GM21367 (cell line): ENCODE data around the gene NBDY.
A peak's percentile ranks its signal among the peaks of the same experiment; 100 is the strongest.
"Not testable (repeated sequence)": the region's sequence is repeated elsewhere in the genome, so short reads cannot be mapped to it uniquely, and the experiment has no call there.

Source experiments
- ATAC-seq: cut with Tn5 transposase; IDR thresholded peaks from one replicate; pipeline ENCODE4 v1.9.1; 2021; ENCODE audit not compliant: unreplicated experiment

The NBDY gene

DNA sequence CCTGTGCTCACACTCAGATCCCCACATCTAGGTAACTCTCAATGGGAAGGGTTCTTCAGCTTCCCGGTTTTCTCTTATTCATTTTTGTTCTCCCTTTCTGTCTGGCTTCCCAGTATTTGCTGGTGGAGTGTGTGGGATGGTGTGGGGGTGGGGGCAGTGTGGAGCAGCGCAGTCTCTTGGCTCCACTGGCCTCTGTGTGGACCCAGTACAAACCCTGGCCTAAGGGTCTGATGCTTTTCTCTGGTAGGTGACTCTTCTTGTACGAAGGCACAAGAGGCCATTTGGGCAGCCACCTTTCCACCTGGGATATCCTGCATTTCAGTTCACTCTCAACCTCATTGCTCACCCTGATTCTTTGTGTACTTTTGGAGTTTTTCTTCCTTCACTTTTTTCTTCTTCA lies 71.3 kb downstream of the NBDY start:
- ATAC-seq: no peak

DNA sequence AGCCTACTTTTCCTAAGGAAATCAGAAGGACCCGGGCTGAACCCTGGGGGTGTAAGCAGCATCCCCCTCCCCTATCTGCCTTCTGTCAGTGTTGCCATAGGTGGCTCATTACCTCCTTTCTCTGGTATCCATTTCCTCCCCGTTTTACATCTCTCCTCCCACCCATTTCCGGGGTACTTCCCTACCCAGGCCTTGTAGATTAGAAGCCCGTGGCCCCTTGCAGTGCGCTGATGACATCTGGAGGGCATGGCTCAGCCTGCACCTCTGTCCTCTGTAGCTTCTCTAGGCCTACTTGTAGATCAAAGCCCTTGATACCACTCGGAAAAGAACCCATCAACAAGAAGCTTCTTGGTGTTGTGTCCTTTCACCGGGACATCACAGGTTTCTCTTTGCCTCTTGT lies 71.8 kb downstream of the NBDY start:
- peak; percentile 84 for ATAC-seq

DNA sequence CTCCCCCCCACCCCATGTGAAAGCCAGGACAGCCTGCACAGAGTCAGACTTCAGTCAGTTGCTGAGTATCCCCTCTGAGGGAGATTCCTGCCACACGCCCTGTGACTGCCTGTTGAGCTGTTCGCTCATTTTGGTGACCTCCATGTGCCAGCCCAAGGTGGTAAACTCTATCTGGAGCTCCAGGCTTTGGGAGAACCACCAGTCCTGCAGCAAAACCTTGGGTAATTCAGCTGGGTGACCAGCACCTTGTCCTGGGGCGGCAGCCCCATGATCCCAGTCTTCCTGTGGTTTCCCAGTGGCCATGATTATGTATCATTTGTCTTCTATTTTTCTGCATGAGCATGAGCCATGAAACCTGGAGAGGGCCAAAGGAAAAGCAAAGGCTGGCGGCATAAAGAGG lies 73.4 kb downstream of the NBDY start:
- no peak for ATAC-seq

DNA sequence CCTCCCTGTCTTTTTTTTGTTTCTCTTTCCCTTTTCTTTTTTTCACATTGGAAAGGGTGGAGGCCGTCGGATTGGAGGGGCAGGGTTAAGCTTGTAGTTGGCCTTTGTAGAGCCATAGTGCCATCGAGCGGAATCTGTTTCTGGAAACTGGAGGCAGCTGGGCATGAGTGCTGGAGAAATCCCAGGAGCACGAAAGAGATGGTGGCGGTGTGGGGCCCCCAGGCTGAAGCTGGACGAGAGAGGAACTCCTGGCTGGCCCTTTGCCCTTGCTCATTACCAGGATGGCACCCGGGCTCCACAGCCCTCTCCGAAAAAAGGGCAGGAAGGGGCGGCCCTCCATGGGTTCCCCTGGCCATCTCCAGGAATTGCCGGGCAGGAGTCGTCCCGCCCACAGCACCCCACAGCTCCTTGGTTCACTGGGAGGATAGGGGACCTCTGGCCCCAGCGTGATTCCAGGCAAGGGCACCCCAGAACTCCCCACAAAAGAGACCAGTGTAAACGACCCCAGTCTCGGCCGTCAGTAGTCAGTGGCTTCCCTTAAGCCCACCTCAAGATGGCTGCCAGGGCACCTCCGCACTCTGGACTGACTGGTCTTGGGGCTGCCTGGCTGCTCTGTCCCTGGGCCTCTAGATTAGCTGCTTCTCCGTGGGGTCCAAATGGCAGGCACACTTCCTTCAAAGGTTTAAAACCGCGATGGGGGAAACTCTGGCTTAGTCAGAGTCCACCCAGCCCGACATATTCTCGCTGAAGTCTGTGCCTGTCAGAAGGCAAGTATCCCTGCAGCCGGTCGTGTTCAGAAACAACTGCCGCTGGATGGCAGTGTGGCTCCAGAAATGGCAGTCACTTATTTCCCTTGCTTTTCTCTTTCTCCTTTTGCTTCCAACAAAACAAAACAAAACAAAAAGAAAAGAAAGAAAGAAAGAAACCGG lies 74.1 kb downstream of the NBDY start:
- no peak for ATAC-seq

DNA sequence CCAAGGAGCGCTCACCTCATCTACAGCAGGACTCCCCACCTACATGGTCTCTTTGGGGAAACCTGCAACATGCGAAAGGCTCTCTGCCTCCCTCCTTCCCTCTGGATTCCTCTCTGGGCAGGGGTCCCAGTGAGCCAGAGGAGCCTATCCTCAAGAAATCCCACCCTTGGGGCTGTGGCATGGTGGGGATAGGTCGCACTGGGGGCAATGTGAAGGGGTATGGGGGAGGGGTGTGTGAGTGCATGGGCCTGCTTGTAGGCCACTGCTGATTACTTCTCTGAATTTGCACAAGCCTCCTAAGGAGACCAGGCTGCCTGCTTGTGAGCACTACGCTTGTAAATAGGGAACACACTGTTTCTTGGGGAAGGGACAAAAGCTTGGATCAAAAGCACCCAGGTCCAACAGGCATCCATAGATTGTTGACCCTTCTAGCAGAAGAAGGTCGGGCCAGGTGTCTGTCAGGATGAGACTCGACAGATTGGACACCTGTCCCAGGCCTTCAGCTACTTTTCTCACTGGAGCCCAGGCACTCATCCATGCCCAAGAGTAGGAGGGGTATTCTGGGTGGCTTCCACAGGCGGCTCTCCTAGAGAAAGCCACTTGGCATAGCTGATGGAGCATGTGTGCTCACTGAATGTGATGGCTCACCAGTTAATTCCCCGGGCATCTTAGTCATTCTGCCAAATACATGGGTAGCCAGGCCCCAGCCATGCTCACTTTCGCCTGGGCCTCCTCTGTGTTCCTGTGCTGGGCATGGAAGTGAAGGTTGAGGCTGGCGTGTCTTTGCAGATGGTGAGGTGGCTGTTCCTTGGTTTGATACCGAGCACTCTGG lies 75.0 kb downstream of the NBDY start:
- no peak for ATAC-seq

DNA sequence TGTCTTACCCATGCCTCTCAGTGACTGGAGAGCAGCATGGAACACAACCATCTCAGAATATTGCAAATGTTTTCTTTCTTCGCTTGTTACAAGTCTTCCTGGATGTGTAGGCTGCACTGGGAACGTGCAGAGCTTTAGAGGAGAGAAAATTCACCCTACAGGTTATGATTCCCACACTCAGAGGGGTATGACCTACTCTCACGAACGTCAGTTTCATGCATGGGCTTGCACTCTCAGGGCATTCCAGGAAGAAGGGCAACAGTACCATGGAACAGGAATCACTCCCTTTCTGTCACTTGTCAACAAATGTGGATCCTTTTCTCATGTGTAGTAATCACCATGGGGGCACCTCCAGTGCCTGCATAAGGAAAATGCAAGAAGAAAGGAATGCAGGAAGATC lies 75.8 kb downstream of the NBDY start:
- no peak for ATAC-seq

DNA sequence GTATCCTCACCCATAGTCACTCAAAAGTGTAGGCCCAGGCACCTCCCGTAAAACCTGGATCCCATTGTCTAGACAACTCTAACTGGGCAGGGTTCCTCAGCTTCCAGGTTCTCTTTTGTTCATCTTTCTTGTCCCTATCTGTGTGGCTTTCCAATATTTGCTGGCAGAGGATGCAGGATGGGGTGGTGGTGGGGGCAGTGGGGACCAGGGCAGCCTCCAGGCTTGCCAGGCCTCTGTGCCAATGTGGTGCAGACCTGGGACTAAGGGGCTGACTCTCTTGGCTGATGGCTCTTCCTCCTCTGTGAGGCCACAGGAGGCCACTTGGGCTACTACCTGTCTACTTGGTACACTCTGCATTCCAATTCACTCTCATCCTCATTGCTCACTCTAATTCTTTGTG lies 76.4 kb downstream of the NBDY start:
- ATAC-seq: no peak

DNA sequence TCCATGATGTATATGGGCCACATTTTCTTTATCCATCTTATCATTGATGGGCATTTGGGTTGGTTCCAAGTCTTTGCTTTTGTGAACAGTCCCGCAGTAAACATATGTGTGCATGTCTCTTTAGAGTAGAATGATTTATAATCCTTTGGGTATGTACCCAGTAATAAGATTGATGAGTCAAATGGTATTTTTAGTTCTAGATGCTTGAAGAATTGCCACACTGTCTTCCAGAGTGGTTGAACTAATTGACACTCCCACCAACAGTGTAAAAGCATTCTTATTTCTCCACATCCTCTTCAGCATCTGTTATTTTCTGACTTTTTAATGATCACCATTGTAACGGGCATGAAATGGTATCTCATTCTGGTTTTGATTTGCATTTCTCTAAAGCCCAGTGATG lies 77.1 kb downstream of the NBDY start:
- not testable (repeated sequence) for ATAC-seq

DNA sequence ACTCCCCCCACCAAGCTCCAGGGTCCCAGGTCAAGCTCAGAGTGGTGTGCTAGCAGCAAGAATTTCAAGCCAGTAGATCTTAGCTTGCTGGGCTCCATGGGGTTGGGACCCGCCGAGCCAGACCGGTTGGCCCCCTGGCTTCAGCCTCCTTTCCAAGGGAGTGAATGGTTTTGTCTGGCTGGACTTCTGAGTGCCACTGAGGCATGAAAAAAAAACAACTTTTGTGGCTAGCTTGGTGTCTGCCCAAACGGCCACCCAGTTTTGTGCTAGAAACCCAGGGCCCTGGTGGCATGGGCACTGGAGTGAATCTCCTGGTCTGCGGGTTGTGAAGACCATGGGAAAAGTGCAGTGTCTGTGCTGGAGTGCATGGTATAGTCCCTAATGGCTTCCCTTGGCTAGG lies 82.6 kb downstream of the NBDY start:
- ATAC-seq: no peak

DNA sequence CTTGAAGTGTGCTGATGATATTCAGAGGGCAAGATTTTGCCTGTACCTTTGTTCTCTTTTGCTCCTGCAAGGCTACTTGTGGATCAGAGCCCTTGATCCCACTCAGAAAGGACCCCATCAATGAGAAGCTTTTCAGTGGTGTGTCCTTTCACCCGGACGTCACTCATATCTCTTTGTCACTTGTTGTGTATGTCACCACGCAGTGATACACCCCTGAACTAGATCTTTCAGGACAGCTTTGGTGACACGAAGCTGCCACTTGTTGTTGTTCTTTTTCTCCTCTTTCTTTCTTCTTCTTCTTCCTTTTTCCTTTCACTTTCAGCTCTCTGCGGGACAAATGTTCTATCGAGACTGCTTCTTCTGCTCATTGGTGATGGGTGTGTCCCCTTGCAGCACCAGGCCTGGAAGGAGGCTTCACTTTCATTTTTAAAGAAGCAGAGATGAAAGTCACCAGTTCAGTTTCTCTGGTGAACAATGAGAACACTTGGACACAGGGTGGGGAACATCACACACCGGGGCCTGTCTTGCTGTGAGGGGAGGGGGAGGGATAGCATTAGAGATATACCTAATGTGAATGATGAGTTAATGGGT lies 83.6 kb downstream of the NBDY start:
- ATAC-seq: peak; percentile 90

DNA sequence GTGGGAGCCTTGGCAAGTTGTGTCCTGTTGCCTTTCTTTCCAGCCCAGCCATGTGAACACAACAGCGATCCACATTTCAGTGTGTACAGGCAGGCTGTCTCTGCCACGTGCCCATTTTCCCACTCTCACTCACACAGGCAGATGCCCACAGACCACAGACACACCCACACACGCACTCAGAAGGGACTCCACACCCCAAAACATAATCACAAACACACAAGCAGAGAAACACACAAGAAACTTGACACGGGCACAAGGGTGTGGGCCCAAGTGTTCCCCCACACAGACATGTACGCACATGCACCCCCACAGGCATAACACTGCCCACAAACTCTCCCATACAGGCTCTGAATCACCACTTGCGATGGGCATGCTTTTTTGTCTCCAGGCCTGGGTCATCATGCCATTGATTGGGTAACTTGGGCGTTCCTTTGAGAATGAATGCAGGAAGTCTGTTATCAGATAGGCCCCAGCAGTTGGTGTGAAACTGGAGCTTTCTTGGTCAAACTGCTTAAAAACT lies 84.3 kb downstream of the NBDY start:
- ATAC-seq: no peak

DNA sequence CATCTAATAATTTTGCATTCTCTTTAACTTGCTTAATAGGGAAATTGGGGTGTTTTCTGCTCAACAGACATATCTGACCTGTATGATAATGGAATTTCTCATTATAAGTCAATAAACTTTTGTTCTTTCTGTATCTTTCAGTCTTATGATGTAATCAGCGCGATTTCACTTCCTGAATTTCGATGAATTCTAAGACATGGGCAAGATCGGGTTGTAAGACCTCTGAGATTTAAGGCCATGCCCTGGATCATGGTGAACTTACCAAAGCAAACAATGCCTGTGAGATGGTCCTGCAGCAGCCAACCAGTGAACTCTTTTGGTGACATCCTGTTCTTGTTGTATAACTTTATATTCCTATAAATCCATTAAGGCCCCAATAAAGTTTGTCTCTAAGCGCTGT lies 88.1 kb downstream of the NBDY start:
- ATAC-seq: no peak

DNA sequence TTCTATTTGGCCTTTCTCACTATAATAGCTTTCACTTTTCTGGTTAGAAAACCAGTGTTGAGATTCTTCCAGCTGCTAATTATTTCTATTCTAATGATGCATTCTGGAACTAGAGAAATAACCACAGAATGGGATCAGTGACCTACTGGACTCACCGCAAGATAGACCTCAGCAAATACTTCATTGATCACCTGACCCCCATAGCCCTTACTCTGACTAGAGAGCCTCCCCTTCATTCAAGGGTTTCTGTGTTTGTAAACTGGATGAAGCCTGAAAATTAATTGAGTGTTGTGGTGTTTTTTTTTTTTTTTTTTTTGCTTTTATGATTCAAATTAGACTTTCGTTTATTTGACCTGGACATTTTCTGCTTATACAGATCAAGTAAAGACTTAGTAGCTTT lies 97.0 kb downstream of the NBDY start:
- ATAC-seq: no peak

DNA sequence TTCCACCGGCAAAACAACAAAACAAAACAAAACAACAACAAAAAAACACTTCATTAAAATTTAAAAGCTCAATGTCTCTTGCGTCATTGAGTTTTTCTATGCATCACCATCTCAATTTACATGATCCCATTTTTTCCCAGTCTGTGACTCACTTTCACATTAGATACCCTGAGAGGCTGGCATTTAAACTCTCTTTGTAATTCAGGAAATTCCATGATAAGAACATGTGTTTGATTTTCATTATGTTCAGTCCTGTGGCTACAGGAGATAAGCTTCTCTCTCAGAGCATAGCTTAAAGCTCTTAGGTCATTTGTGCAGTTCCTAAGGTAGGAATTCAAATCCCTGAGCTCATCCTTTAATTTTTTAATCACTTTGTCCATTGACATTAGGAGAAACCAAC lies 104.6 kb downstream of the NBDY start:
- ATAC-seq: no peak

DNA sequence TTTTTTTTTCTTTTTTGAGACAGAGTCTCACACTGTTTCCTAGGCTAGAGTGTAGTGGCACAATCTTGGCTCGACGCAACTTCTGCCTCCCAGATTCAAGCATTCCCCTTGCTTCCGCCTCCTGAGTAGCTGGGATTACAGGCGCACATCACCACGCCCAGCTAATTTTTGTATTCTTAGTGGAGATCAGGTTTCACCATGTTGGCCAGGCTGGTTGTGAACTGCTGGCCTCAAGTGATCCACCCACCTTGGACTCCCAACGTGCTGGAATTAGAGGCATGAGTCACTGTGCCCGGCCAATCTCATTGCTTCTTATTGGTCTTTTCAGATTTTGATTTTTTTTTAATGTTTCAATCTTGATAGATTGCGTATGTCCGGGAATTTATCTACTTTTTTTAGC lies 124.4 kb downstream of the NBDY start:
- no peak for ATAC-seq

DNA sequence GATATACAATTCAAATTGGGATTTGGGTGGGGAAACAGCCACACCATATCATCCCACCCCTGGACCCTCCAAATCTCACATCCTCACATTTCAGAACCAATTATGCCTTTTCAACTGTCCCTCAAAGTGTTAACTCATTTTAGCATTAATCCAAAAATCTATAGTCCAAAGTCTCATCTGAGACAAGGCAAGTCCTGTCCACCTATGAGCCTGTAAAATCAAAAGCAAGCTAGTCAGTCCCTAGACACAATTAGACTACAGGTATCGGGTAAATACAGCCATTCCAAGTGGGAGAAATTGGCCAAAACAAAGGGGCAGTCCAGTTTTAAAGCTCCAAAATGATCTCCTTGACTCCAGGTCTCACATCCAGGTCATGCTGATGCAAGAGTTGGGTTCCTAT lies 128.0 kb downstream of the NBDY start:
- ATAC-seq: no peak

DNA sequence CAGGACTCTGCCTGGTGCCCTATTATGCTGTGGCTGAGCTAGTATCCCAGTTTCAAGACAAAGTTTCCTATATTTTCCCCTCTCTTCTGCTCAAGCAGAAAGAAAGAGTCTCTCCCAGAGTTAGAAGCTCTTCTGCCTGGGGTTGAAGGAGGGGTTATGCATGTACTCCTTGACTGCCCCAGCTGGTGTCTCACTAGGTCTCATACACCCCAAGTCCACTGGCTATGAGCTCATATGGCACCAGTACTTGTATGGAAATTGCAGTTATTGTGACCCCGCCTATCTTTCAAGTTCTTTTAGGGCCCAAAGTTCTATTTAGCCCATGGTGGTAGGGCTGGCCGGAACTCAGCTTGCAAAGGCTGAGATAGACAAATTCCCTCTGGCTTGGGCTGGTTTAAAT lies 131.8 kb downstream of the NBDY start:
- ATAC-seq: no peak
